GM13976 (cell line): ENCODE measurements around the gene TRIL.

ENCODE experiments used
- DNase-seq: peaks from one replicate; pipeline ENCODE4 v3.0.0; 2012; ENCODE audit warnings: low spot score
- CTCF ChIP-seq: IDR thresholded peaks from 2 replicates; pipeline ENCODE4 v1.5.1; 2012; ENCODE audit warnings: borderline replicate concordance, mild to moderate bottlenecking; ENCODE audit not compliant: insufficient read depth; ENCODE audit errors: extremely low read depth, missing control alignments, control extremely low read depth
- in situ Hi-C: fragments of 300-500 bp; cut with MboI; formaldehyde crosslinking; loops from one replicate; pipeline ENCODE4 v1.12.0; 2022; ENCODE audit warnings: low sequenced_read_pairs, mixed read lengths, inconsistent platforms; ENCODE audit not compliant: unreplicated experiment

The TRIL gene

GRCh38 chr7:28984631-28985030 lies 26.5 kb upstream of the TRIL start:
- TF ChIP-seq CTCF, result no peak
- in situ Hi-C loops, result no loop called here
- DNase-seq, result no peak

DNA sequence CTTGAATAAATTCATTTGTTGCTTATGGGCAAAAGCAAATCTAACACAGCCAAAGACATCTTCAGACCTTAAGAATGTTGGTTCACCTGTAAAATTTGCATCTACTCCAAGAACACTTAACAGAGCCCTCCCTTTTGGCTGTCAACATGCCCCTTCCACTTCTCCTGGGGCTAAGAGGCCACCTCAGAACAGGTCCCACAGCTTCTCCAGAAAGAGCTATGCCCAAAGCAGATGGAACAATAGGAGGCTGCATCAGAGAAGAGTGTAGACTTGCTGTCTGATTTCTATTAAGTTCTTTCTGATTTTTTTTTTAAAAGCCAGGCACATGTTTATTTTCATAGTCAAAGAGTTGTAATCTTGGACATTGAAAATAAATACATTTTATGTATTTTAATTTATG lies 26.1 kb upstream of the TRIL start:
- no peak for DNase-seq
- in situ Hi-C loops, result no loop called here
- TF ChIP-seq CTCF, result no peak

DNA sequence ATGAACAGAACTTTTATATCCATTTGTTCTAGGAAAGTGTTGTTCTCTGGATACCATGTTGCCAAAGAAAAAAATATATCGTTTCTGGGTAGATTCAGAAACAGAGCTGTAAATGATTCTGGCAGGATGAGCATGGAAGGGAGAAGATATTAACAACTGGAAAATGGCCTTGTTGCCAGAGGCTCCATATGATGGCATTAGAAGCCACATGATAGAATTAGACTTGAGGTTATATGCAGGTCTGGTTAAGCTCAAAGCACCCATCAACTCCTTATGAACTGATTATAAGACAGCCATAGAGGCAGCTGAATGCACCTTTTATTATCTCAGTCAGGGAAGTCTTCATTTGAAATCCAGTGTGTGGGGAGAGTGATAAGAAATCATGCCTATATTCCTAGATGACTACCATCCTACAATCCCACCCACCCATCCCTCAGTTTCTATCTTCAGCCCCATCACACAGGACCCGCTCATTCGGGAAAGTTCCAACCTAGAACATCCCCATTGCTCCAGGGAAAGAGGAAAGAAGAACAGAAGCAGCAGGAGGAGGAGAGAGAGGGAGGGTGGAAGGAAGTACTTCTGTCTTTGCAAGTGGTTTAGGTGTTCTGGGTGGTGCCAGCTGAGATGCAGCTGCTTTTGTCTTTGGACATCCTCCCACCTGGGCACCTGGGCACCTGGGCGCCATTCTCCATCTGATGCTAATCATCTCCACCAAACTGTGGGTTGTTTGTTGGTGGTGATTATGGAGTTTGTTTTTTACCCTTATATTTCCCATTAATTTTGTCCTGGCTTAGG lies 25.5 kb upstream of the TRIL start:
- in situ Hi-C loops, result no loop called here
- no peak for TF ChIP-seq CTCF
- no peak for DNase-seq

- no peak for TF ChIP-seq CTCF
- no peak for DNase-seq
- in situ Hi-C loops, result no loop called here
Measured at GRCh38 chr7:28981161-28981465, 23.0 kb upstream of the TRIL start.

DNA sequence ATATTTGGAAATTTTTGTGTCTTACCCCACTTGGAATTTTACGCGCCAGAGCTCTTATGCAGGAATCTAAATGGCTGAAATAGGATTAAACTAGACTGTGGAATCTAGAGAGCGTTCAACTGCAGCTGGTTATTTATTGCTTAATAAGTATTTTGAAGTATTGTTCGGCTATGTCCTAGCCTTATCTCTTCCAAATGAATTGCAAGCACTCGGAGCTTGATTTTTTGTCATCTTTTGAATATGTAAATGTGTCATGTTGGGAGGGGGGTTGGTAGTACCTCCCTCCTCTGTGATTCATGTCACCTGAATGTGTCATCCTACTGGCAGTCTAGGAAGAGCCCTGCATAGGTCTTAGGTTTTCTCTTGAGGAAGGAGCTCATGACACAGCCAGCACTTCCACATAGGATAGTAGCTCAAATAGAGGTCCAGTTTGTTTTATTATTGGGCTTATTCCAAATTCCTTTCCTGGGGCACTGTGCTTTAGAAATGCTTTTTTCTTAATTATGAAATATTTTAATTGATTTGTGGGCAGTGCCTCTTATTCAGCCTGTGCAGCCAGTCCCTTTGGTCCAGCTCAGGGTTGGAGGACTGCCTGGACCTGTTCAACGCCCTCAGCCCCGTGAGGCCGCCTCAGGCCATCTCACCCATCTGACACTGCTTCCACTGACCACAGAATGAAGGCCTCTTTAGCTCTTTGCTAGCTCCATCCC lies 22.5 kb upstream of the TRIL start:
- in situ Hi-C loops, result no loop called here
- no peak for TF ChIP-seq CTCF
- DNase-seq, result no peak

DNA sequence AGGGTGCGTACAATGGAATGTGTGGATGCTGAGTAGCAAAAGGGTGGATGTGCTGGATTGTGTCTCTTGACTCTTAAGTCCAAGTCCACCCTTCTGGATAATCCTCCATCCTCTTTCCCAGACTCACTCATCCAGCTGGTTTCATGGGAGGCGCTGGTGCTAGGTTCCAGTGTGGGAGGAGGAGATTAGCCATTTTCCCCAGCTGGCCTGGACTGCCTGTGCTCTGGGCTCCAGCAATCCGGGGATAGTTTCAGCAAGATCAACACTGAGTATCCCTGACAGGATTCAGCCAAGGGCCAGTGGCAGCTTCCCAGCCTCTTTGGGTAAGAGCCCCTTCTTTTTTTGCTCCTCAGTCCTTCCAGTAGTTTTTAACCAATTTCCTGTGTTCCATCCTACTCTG lies 21.6 kb upstream of the TRIL start:
- DNase-seq, result no peak
- no peak for TF ChIP-seq CTCF
- in situ Hi-C loops, result no loop called here
